ENCODE data around the gene KIF1A. TPM values are rescaled to one million over a fixed set of nuclear protein-coding genes. Genes with fewer than 3 reads are reported as not detected.

KIF1A gene
- total RNA-seq, 1 experiment from 2014 or later = 279 TPM

GRCh38 chr2:240816584-240817495 lies 3.2 kb downstream of the KIF1A start:
- TF ChIP-seq MLX (CRISPR knock-in tag; IDR thresholded peaks at IDR 0.05) (no peak), KAT7 (CRISPR knock-in tag; IDR thresholded peaks at IDR 0.05; ENCODE audit: borderline replicate concordance) (no peak), USF1 (CRISPR knock-in tag; IDR thresholded peaks at IDR 0.05) (no peak), NR2C2 (CRISPR knock-in tag; IDR thresholded peaks at IDR 0.05) (no peak), FOXP4 (CRISPR knock-in tag; IDR thresholded peaks at IDR 0.05) (no peak), SP1 (CRISPR knock-in tag; conservative IDR thresholded peaks at IDR 0.05) (no peak), CBFB (CRISPR knock-in tag; IDR thresholded peaks at IDR 0.05; ENCODE audit: low read depth) (no peak), CREM (CRISPR knock-in tag; IDR thresholded peaks at IDR 0.05) (no peak), RELA (CRISPR knock-in tag; IDR thresholded peaks at IDR 0.05; ENCODE audit: borderline replicate concordance) (no peak), GTF2I (CRISPR knock-in tag; conservative IDR thresholded peaks at IDR 0.05) (no peak), ATF3 (CRISPR knock-in tag; conservative IDR thresholded peaks at IDR 0.05) (no peak), NFATC4 (CRISPR knock-in tag; IDR thresholded peaks at IDR 0.05) (no peak), ATF1 (CRISPR knock-in tag; IDR thresholded peaks at IDR 0.05) (no peak)
- H3K4me3 Mint-ChIP-seq = no peak overlapping the region
- POLR2A ChIA-PET = no interaction called here
- DNase-seq (ENCODE audit: low spot score) = no peak
- H3K9me3 Mint-ChIP-seq = peaks cover 9% of the 10 kb centered on the region
- CTCF ChIA-PET = interaction anchor here (1.1 kb wide), 1 partner anchor 24 kb away, joined by 3 read pairs; no protein-coding TSS in a partner anchor
- ATAC-seq = no peak
- peaks cover 7% of the 10 kb centered on the region for H3K27me3 Mint-ChIP-seq (ENCODE audit: low read depth)
- peaks cover 31% of the 10 kb centered on the region for H3K36me3 Mint-ChIP-seq
- no peak overlapping the region for H3K27ac Mint-ChIP-seq
- peaks cover 30% of the 10 kb centered on the region for H3K4me1 Mint-ChIP-seq

- peaks cover 32% of the 10 kb centered on the region for H3K4me1 Mint-ChIP-seq
- H3K9me3 Mint-ChIP-seq = peaks cover 9% of the 10 kb centered on the region
- DNase-seq (ENCODE audit: low spot score) = no peak
- POLR2A ChIA-PET = no interaction called here
- H3K27ac Mint-ChIP-seq = peak overlapping the region; percentile 72
- no peak for ATAC-seq
- peaks cover 40% of the 10 kb centered on the region for H3K36me3 Mint-ChIP-seq
- H3K27me3 Mint-ChIP-seq (ENCODE audit: low read depth) = no peaks in the 10 kb centered on the region; the same call in 1 of the 2 replicates
- H3K4me3 Mint-ChIP-seq = no peak overlapping the region
- CTCF ChIA-PET = interaction anchor here (0.9 to 1.1 kb wide), 2 partner anchors 25 to 35 kb away, joined by 3 read pairs; no protein-coding TSS in a partner anchor
- no peak for TF ChIP-seq ZBTB21 (CRISPR knock-in tag; IDR thresholded peaks at IDR 0.05; ENCODE audit: borderline replicate concordance)
- TF ChIP-seq ZNF138 (CRISPR knock-in tag; conservative IDR thresholded peaks at IDR 0.05) = no peak
- no peak for TF ChIP-seq ZMAT4 (CRISPR knock-in tag; IDR thresholded peaks at IDR 0.05)
- TF ChIP-seq ARID4B (CRISPR knock-in tag; IDR thresholded peaks at IDR 0.05; ENCODE audit: borderline replicate concordance) = no peak
- TF ChIP-seq NR2C2 (CRISPR knock-in tag; IDR thresholded peaks at IDR 0.05) = no peak
- no peak for TF ChIP-seq ATF2 (CRISPR knock-in tag; IDR thresholded peaks at IDR 0.05; ENCODE audit: borderline replicate concordance, low read depth)
- TF ChIP-seq SMAD3 (CRISPR knock-in tag; IDR thresholded peaks at IDR 0.05; ENCODE audit: borderline replicate concordance) = no peak
- no peak for TF ChIP-seq GABPB1 (CRISPR knock-in tag; IDR thresholded peaks at IDR 0.05)
- no peak for TF ChIP-seq ZNF423 (CRISPR knock-in tag; IDR thresholded peaks at IDR 0.05)
- no peak for TF ChIP-seq NFATC4 (CRISPR knock-in tag; IDR thresholded peaks at IDR 0.05)
- no peak for TF ChIP-seq IRF1 (CRISPR knock-in tag; IDR thresholded peaks at IDR 0.05)
These were observed 4.0 kb downstream of the KIF1A start for GRCh38 chr2:240815761-240816583.
